GM06990 (cell line): ENCODE measurements around the gene TBC1D20.
"Not testable (repeated sequence)": the region's sequence is repeated elsewhere in the genome, so short reads cannot be mapped to it uniquely, and the experiment has no call there.

ENCODE experiments used
- DNase-seq: peaks from one replicate; pipeline ENCODE4 v3.0.0-alpha.2; 2011; ENCODE audit not compliant: insufficient read length; ENCODE audit errors: extremely low read depth
- H3K27me3 ChIP-seq: replicated peaks from 2 replicates; pipeline ENCODE4 v1.6.0; 2011; ENCODE audit warnings: low read length; ENCODE audit not compliant: control insufficient read depth, insufficient read depth
- H3K36me3 ChIP-seq: 2 replicates; pipeline ENCODE4 v1.5.1; 2011; ENCODE audit warnings: low read length; ENCODE audit not compliant: control insufficient read depth, insufficient read depth
- H3K4me3 ChIP-seq: replicated peaks from 2 replicates; pipeline ENCODE4 v1.5.1; 2011; ENCODE audit warnings: low read depth, mild to moderate bottlenecking, control low read depth, low read length
- CTCF ChIP-seq: IDR thresholded peaks from 2 replicates; pipeline ENCODE4 v1.5.1; 2011; ENCODE audit warnings: low read length, control low read depth, mild to moderate bottlenecking, inconsistent platforms; ENCODE audit not compliant: insufficient read depth, poor library complexity, severe bottlenecking

Gene TBC1D20

GRCh38 chr20:396619-397431 is 65.5 kb downstream of the TBC1D20 start:
- H3K27me3 ChIP-seq = no peaks in the 10 kb centered on the region
- TF ChIP-seq CTCF = no peak
- H3K36me3 ChIP-seq = peaks cover 13% of the 10 kb centered on the region
- DNase-seq = no peak
- H3K4me3 ChIP-seq = no peak overlapping the region

GRCh38 chr20:396252-396618 is 66.1 kb downstream of the TBC1D20 start:
- peaks cover 17% of the 10 kb centered on the region for H3K36me3 ChIP-seq

GRCh38 chr20:393296-393695 is 69.0 kb downstream of the TBC1D20 start:
- DNase-seq, H3K4me3 ChIP-seq, H3K27me3 ChIP-seq: not testable (repeated sequence)
- peaks cover 30% of the 10 kb centered on the region for H3K36me3 ChIP-seq

More at GRCh38 chr20:396252-396618, 66.1 kb downstream of the TBC1D20 start:
- DNase-seq = no peak
- TF ChIP-seq CTCF = no peak
- H3K27me3 ChIP-seq = no peaks in the 10 kb centered on the region
- H3K4me3 ChIP-seq = no peak overlapping the region

- no peak overlapping the region for H3K4me3 ChIP-seq
- no peak for TF ChIP-seq CTCF
- H3K27me3 ChIP-seq = no peaks in the 10 kb centered on the region
- H3K36me3 ChIP-seq = peaks cover 27% of the 10 kb centered on the region
- DNase-seq = no peak
These were observed 71.2 kb downstream of the TBC1D20 start for GRCh38 chr20:391041-391711.

- no peak overlapping the region for H3K4me3 ChIP-seq
- H3K27me3 ChIP-seq = no peaks in the 10 kb centered on the region
- DNase-seq = no peak
- peaks cover 28% of the 10 kb centered on the region for H3K36me3 ChIP-seq
- no peak for TF ChIP-seq CTCF
These were observed 73.1 kb downstream of the TBC1D20 start for GRCh38 chr20:389220-389619.

GRCh38 chr20:388034-388994 is 74.0 kb downstream of the TBC1D20 start:
- TF ChIP-seq CTCF = no peak
- Histone ChIP-seq H3K36me3 (peaks cover 28% of the 10 kb centered on the region), H3K27me3 (no peaks in the 10 kb centered on the region), H3K4me3 (no peak overlapping the region)
- no peak for DNase-seq
